ENCODE data around the gene RAD51B.

- TF ChIP-seq, protein P1, sequence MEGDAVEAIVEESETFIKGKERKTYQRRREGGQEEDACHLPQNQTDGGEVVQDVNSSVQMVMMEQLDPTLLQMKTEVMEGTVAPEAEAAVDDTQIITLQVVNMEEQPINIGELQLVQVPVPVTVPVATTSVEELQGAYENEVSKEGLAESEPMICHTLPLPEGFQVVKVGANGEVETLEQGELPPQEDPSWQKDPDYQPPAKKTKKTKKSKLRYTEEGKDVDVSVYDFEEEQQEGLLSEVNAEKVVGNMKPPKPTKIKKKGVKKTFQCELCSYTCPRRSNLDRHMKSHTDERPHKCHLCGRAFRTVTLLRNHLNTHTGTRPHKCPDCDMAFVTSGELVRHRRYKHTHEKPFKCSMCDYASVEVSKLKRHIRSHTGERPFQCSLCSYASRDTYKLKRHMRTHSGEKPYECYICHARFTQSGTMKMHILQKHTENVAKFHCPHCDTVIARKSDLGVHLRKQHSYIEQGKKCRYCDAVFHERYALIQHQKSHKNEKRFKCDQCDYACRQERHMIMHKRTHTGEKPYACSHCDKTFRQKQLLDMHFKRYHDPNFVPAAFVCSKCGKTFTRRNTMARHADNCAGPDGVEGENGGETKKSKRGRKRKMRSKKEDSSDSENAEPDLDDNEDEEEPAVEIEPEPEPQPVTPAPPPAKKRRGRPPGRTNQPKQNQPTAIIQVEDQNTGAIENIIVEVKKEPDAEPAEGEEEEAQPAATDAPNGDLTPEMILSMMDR (conservative IDR thresholded peaks at IDR 0.05), result no peak
- TF ChIP-seq ZFX (IDR thresholded peaks at IDR 0.05), result no peak
These were observed 511.8 kb downstream of the RAD51B start for GRCh38 chr14:68331426-68331825.

Measured in C4-2B (cell line).